Activated naive CD8-positive, alpha-beta T cell treated with anti-CD3 and anti-CD28 coated beads, Interleukin-2, amount 50 U/mL, for 16 hours (primary cell): ENCODE data around the gene YES1.
"Not testable (repeated sequence)": the region's sequence is repeated elsewhere in the genome, so short reads cannot be mapped to it uniquely, and the experiment has no call there.

Source experiments
- DNase-seq: peaks from one replicate; pipeline ENCODE4 v3.0.0-alpha.2; 2020; ENCODE audit warnings: low read depth, low spot score

Gene YES1

GRCh38 chr18:824179-824578 lies 12.1 kb upstream of the YES1 start:
- no peak for DNase-seq

- no peak for DNase-seq
Measured at GRCh38 chr18:820591-821165, 8.6 kb upstream of the YES1 start.

GRCh38 chr18:816869-817268 lies 4.8 kb upstream of the YES1 start:
- no peak for DNase-seq

- DNase-seq: no peak
Measured at GRCh38 chr18:816088-816653, 4.1 kb upstream of the YES1 start.

- no peak for DNase-seq
Measured at GRCh38 chr18:815353-815752, 3.3 kb upstream of the YES1 start.

GRCh38 chr18:814300-815084 lies 2.5 kb upstream of the YES1 start:
- no peak for DNase-seq

- DNase-seq: peak; percentile 40
Measured at GRCh38 chr18:813172-814071, 1.4 kb upstream of the YES1 start.

GRCh38 chr18:812376-813171 lies 532 bp upstream of the YES1 start:
- DNase-seq: peak; percentile 39

GRCh38 chr18:811182-811891 lies 705 bp downstream of the YES1 start:
- DNase-seq: no peak

GRCh38 chr18:809985-810642 lies 1.9 kb downstream of the YES1 start:
- no peak for DNase-seq

- DNase-seq: not testable (repeated sequence)
Measured at GRCh38 chr18:809228-809627, 2.8 kb downstream of the YES1 start.

- DNase-seq: no peak
Measured at GRCh38 chr18:808502-808901, 3.5 kb downstream of the YES1 start.

- no peak for DNase-seq
Measured at GRCh38 chr18:808086-808485, 4.0 kb downstream of the YES1 start.

GRCh38 chr18:805755-806110 lies 6.3 kb downstream of the YES1 start:
- no peak for DNase-seq

GRCh38 chr18:805008-805754 lies 6.9 kb downstream of the YES1 start:
- no peak for DNase-seq

- no peak for DNase-seq
Measured at GRCh38 chr18:801137-801536, 10.9 kb downstream of the YES1 start.

GRCh38 chr18:799943-800342 lies 12.1 kb downstream of the YES1 start:
- no peak for DNase-seq

GRCh38 chr18:795383-795782 lies 16.7 kb downstream of the YES1 start:
- DNase-seq: not testable (repeated sequence)

- DNase-seq: no peak
Measured at GRCh38 chr18:789397-789796, 22.6 kb downstream of the YES1 start.
